Breast epithelium (tissue), 4 donors: Measurements from ENCODE around the gene RASD2. TPM values are rescaled to one million over a fixed set of nuclear protein-coding genes. Genes with fewer than 3 reads are reported as not detected.

Experiments
- DNase-seq, 2 donors: peaks; one replicate each; pipeline ENCODE4 v3.0.0-alpha.2; 2019; ENCODE audit warnings: low spot score in 2 of 2
- H3K27ac ChIP-seq, 2 donors: fragments of 200-600 bp; sonication (generic) in 1 of 2; one replicate each; pipeline ENCODE4 v1.5.1; 2016 to 2019; ENCODE audit warnings: mild to moderate bottlenecking in 1 of 2
- H3K27me3 ChIP-seq, 2 donors: fragments of 200-600 bp; sonication (generic) in 1 of 2; one replicate each; pipeline versions ENCODE4 v1.5.1 to v1.6.0; 2017 to 2019; ENCODE audit warnings: control low read depth in 1 of 2, mild to moderate bottlenecking in 1 of 2
- H3K36me3 ChIP-seq: fragments of 200-600 bp; one replicate; pipeline ENCODE4 v1.5.1; 2019
- H3K4me1 ChIP-seq, 2 donors: fragments of 200-600 bp; sonication (generic); one replicate each; pipeline ENCODE4 v1.5.1; 2016 to 2019; ENCODE audit warnings: control low read depth in 1 of 2
- H3K4me3 ChIP-seq, 3 donors: fragments of 200-600 bp; sonication (generic); 1 replicate in 2 of 3; 2 replicates in 1 of 3; pipeline ENCODE4 v1.5.1; 2016 to 2019; ENCODE audit warnings: mild to moderate bottlenecking in 3 of 3, moderate library complexity in 2 of 3
- H3K9me3 ChIP-seq, 2 donors: fragments of 200-600 bp; sonication (generic) in 1 of 2; one replicate each; pipeline ENCODE4 v1.5.1; 2016 to 2019; ENCODE audit warnings: control low read depth in 1 of 2
- CTCF ChIP-seq, 3 donors: fragments of 450-650 bp; IDR thresholded peaks; one replicate each; pipeline ENCODE4 v1.5.1; 2016 to 2017; ENCODE audit warnings: antibody characterized with exemption in 3 of 3, mild to moderate bottlenecking in 3 of 3, moderate library complexity in 3 of 3
- POLR2A ChIP-seq: fragments of 450-650 bp; IDR thresholded peaks from one replicate; pipeline ENCODE4 v1.6.1; 2016; ENCODE audit warnings: antibody characterized with exemption, mild to moderate bottlenecking, moderate library complexity
- POLR2AphosphoS5 ChIP-seq, 3 donors: sonication (generic); formaldehyde crosslinking; IDR thresholded peaks; one replicate each; pipeline ENCODE4 v1.6.1; 2017; ENCODE audit warnings: antibody characterized with exemption in 3 of 3
- intact Hi-C: fragments of 100-400 bp; cut with DNase I; formaldehyde crosslinking; loops from one replicate; pipeline ENCODE4 v1.15.1; 2023; ENCODE audit warnings: low total_unique reads
- total RNA-seq, 3 donors: library from RNA; depleted of rRNA; stranded (reverse); fragments of >200 nt; gene quantifications; one replicate each; pipeline ENCODE4 v1.1.0, GENCODE V29; 2016

The RASD2 gene
- total RNA-seq, 3 donors from 2014 or later, result 0.16 to 1.3 (median 0.88) TPM

GRCh38 chr22:35537232-35537631, 3.4 kb upstream of the RASD2 start:
- intact Hi-C loops, result no loop called here
- no peaks in the 10 kb centered on the region for H3K27me3 ChIP-seq
- DNase-seq, result no peak
- no peaks in the 10 kb centered on the region for H3K36me3 ChIP-seq
- TF ChIP-seq POLR2A (no peak), CTCF (IDR thresholded peaks at IDR 0.05) (no peak), POLR2AphosphoS5 (IDR thresholded peaks at IDR 0.05) (no peak)
- H3K27ac ChIP-seq, result no peak overlapping the region
- no peaks in the 10 kb centered on the region for H3K9me3 ChIP-seq
- no peak overlapping the region for H3K4me3 ChIP-seq
- peaks cover 4 to 10% of the 10 kb centered on the region in 2 donors for H3K4me1 ChIP-seq

GRCh38 chr22:35538801-35539321, 1.8 kb upstream of the RASD2 start:
- H3K9me3 ChIP-seq, result no peaks in the 10 kb centered on the region
- peaks cover 4 to 10% of the 10 kb centered on the region in 2 donors for H3K4me1 ChIP-seq
- DNase-seq, result no peak
- no peaks in the 10 kb centered on the region for H3K36me3 ChIP-seq
- TF ChIP-seq CTCF (IDR thresholded peaks at IDR 0.05), result peak; percentile 48 to 63 (median 55)
- no peak for TF ChIP-seq POLR2A
- no peak for TF ChIP-seq POLR2AphosphoS5 (IDR thresholded peaks at IDR 0.05)
- intact Hi-C loops, result no loop called here
- H3K27me3 ChIP-seq, result no peaks in the 10 kb centered on the region
- H3K27ac ChIP-seq, result peak overlapping the region in 1 of 2 donors; percentile 68
- no peak overlapping the region for H3K4me3 ChIP-seq

GRCh38 chr22:35539487-35539886, 1.1 kb upstream of the RASD2 start:
- DNase-seq, result no peak
- Histone ChIP-seq H3K9me3 (no peaks in the 10 kb centered on the region), H3K27me3 (no peaks in the 10 kb centered on the region), H3K4me3 (peak overlapping the region in 2 of 3 donors; percentile 57 to 75), H3K27ac (peak overlapping the region; percentile 60 to 68), H3K36me3 (no peaks in the 10 kb centered on the region), H3K4me1 (peaks cover 4 to 10% of the 10 kb centered on the region in 2 donors)
- TF ChIP-seq POLR2AphosphoS5 (IDR thresholded peaks at IDR 0.05) (no peak), CTCF (IDR thresholded peaks at IDR 0.05) (no peak)
- intact Hi-C loops, result no loop called here

- Histone ChIP-seq H3K27me3 (no peaks in the 10 kb centered on the region), H3K4me1 (peaks cover 4 to 10% of the 10 kb centered on the region in 2 donors), H3K9me3 (no peaks in the 10 kb centered on the region), H3K27ac (peak overlapping the region; percentile 60 to 68), H3K36me3 (no peaks in the 10 kb centered on the region), H3K4me3 (peak overlapping the region; percentile 35 to 75 (median 57))
- intact Hi-C loops, result no loop called here
- no peak for TF ChIP-seq POLR2AphosphoS5 (IDR thresholded peaks at IDR 0.05)
- TF ChIP-seq CTCF (IDR thresholded peaks at IDR 0.05), result no peak
- no peak for TF ChIP-seq POLR2A
- no peak for DNase-seq
Measured at GRCh38 chr22:35539910-35540594, 579 bp upstream of the RASD2 start.

GRCh38 chr22:35541254-35541748, 670 bp downstream of the RASD2 start:
- TF ChIP-seq POLR2AphosphoS5 (IDR thresholded peaks at IDR 0.05) (no peak), POLR2A (no peak)
- H3K27me3 ChIP-seq, result no peaks in the 10 kb centered on the region
- intact Hi-C loops, result no loop called here
- H3K9me3 ChIP-seq, result no peaks in the 10 kb centered on the region
- H3K36me3 ChIP-seq, result no peaks in the 10 kb centered on the region
- H3K4me3 ChIP-seq, result peak overlapping the region; percentile 35 to 75 (median 57)
- DNase-seq, result no peak
- H3K27ac ChIP-seq, result no peak overlapping the region
- peaks cover 4 to 10% of the 10 kb centered on the region in 2 donors for H3K4me1 ChIP-seq
